Trophoblast cell (in vitro differentiated cells and primary cell): ENCODE data around the gene HEXD.

Experiments
- DNase-seq, 2 donors: peaks; one replicate each; pipeline ENCODE4 v3.0.0-alpha.2; 2016
- H2AFZ ChIP-seq: 2 replicates; pipeline ENCODE4 v1.6.1; 2013; ENCODE audit warnings: low read length, moderate library complexity, mild to moderate bottlenecking; ENCODE audit not compliant: insufficient read depth, poor library complexity
- H2AK5ac ChIP-seq: 2 replicates; pipeline ENCODE4 v1.6.1; 2013; ENCODE audit warnings: mild to moderate bottlenecking, low read length
- H2BK120ac ChIP-seq: 2 replicates; pipeline ENCODE4 v1.6.1; 2013; ENCODE audit warnings: low read length, mild to moderate bottlenecking, moderate library complexity; ENCODE audit not compliant: insufficient read depth, poor library complexity
- H2BK12ac ChIP-seq: 2 replicates; pipeline ENCODE4 v1.6.1; 2013; ENCODE audit warnings: mild to moderate bottlenecking, low read length, moderate library complexity
- H2BK5ac ChIP-seq: 2 replicates; pipeline ENCODE4 v1.6.1; 2013; ENCODE audit warnings: low read length, low read depth, moderate library complexity, mild to moderate bottlenecking; ENCODE audit not compliant: poor library complexity
- H3K14ac ChIP-seq: 2 replicates; pipeline ENCODE4 v1.6.1; 2013; ENCODE audit warnings: mild to moderate bottlenecking, low read length
- H3K18ac ChIP-seq: 2 replicates; pipeline ENCODE4 v1.6.1; 2013; ENCODE audit warnings: mild to moderate bottlenecking, low read length
- H3K23ac ChIP-seq: 2 replicates; pipeline ENCODE4 v1.6.1; 2013; ENCODE audit warnings: low read length
- H3K27ac ChIP-seq: 2 replicates; pipeline ENCODE4 v1.5.1; 2013; ENCODE audit warnings: low read depth, mild to moderate bottlenecking, inconsistent platforms, low read length, moderate library complexity
- H3K27me3 ChIP-seq: 2 replicates; pipeline ENCODE4 v1.6.1; 2013; ENCODE audit warnings: inconsistent platforms, mild to moderate bottlenecking, low read length, moderate library complexity; ENCODE audit not compliant: insufficient read depth
- H3K36me3 ChIP-seq, 2 experiments: 1 replicate in 1 of 2; 2 replicates in 1 of 2; pipeline ENCODE4 v1.6.1; 2013; ENCODE audit warnings: low read length in 2 of 2, mild to moderate bottlenecking in 2 of 2, moderate library complexity in 1 of 2; ENCODE audit not compliant: insufficient read depth in 2 of 2, control insufficient read depth in 1 of 2
- H3K4ac ChIP-seq: 2 replicates; pipeline ENCODE4 v1.6.1; 2013; ENCODE audit warnings: low read depth, mild to moderate bottlenecking, low read length, moderate library complexity
- H3K4me1 ChIP-seq, 2 experiments: 1 replicate in 1 of 2; 2 replicates in 1 of 2; pipeline ENCODE4 v1.6.1; 2013; ENCODE audit warnings: low read length in 2 of 2, mild to moderate bottlenecking in 2 of 2, moderate library complexity in 1 of 2; ENCODE audit not compliant: insufficient read depth in 2 of 2, control insufficient read depth in 1 of 2
- H3K4me2 ChIP-seq: 2 replicates; pipeline ENCODE4 v1.6.1; 2013; ENCODE audit warnings: inconsistent platforms, mild to moderate bottlenecking, low read length, moderate library complexity
- H3K4me3 ChIP-seq: 2 replicates; pipeline ENCODE4 v1.5.1; 2013; ENCODE audit warnings: mild to moderate bottlenecking, low read depth, low read length, inconsistent platforms
- H3K79me1 ChIP-seq: one replicate; pipeline ENCODE4 v1.6.1; 2013; ENCODE audit warnings: low read length
- H3K79me2 ChIP-seq: 2 replicates; pipeline ENCODE4 v1.6.1; 2013; ENCODE audit warnings: low read length, mild to moderate bottlenecking; ENCODE audit not compliant: control insufficient read depth, insufficient read depth, poor library complexity
- H3K9ac ChIP-seq: 2 replicates; pipeline ENCODE4 v1.6.1; 2013; ENCODE audit warnings: mild to moderate bottlenecking, low read length
- H3K9me3 ChIP-seq: 2 replicates; pipeline ENCODE4 v1.6.1; 2013; ENCODE audit warnings: low read depth, mild to moderate bottlenecking, control low read depth, inconsistent platforms, low read length; ENCODE audit not compliant: insufficient read depth
- H4K12ac ChIP-seq: 2 replicates; pipeline ENCODE4 v1.6.1; 2013; ENCODE audit warnings: low read depth, mild to moderate bottlenecking, low read length, moderate library complexity
- H4K8ac ChIP-seq: 2 replicates; pipeline ENCODE4 v1.6.1; 2013; ENCODE audit warnings: low read depth, mild to moderate bottlenecking, low read length, moderate library complexity
- H4K91ac ChIP-seq: one replicate; pipeline ENCODE4 v1.6.1; 2013; ENCODE audit warnings: low read depth, mild to moderate bottlenecking, low read length, moderate library complexity
- WGBS: extraction: QIAGEN DNeasy Blood & Tissue Kit; methylation state at CpG from one replicate; pipeline ENCODE4 v1.1.7; 2013; ENCODE audit warnings: missing lambda C conversion rate; ENCODE audit not compliant: insufficient read length, insufficient coverage; ENCODE audit errors: extremely low coverage; 5-methylcytosine and 5-hydroxymethylcytosine counted together

Gene HEXD

DNA sequence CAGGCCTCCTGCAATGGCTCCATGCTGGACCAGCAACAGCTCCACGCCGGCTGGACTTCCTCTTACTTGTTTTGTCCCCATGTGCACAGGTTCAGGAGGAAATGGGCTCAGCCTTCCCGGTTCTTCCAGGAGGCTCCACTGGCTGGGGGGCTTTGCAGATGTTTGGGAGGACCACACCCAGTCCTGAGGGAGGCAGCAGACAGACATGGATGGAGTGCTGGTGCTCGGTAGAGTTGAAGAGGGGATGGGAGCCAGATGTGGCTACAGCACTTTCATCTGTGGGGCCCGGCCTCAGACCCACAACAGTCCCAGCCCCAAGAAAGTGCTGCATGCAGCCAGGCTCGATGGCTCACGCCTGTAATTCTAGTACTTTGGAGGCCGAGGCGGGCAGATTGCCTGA, 62.2 kb downstream of the HEXD start:
- H3K18ac ChIP-seq, result no peak overlapping the region
- no peaks in the 10 kb centered on the region for H3K4me1 ChIP-seq
- H3K36me3 ChIP-seq, result peaks cover 50 to 62% of the 10 kb centered on the region in 2 experiments
- no peak overlapping the region for H3K23ac ChIP-seq
- H2AK5ac ChIP-seq, result no peak overlapping the region
- H3K79me1 ChIP-seq, result no peaks in the 10 kb centered on the region
- H3K79me2 ChIP-seq, result no peaks in the 10 kb centered on the region
- H3K9me3 ChIP-seq, result no peaks in the 10 kb centered on the region
- H3K4me2 ChIP-seq, result no peak overlapping the region
- no peak for DNase-seq
- H2BK12ac ChIP-seq, result no peak overlapping the region
- no peak overlapping the region for H4K91ac ChIP-seq
- H2BK5ac ChIP-seq, result no peak overlapping the region
- no peak overlapping the region for H2AFZ ChIP-seq
- H4K8ac ChIP-seq, result no peak overlapping the region
- WGBS, result no CpG with 5 or more reads among the region's 9 CpGs
- no peak overlapping the region for H3K27ac ChIP-seq
- no peak overlapping the region for H3K9ac ChIP-seq
- H3K14ac ChIP-seq, result no peak overlapping the region
- no peak overlapping the region for H3K4me3 ChIP-seq
- H2BK120ac ChIP-seq, result no peak overlapping the region
- no peaks in the 10 kb centered on the region for H3K27me3 ChIP-seq
- no peak overlapping the region for H3K4ac ChIP-seq
- no peak overlapping the region for H4K12ac ChIP-seq

DNA sequence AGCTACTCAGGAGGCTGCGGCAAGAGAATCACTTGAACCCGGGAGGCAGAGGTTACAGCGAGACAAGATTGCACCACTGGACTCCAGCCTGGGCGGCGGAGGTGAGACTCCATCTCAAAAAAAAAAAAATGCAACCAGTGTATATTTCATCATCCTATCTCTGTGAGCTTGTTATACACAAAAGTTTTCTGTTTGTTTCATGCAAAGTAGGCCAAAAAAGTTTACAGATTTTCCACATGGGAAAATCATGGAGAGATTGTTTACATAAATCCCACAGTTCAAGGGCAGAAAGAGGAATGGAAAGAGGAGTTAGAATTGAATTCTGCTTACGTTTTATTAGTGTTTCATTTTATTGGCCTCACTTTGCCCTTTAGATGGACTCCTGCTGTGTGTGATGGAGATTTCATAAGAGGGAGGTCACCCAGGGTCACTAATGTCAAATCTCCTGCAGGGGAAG, 65.1 kb downstream of the HEXD start:
- Histone ChIP-seq H4K91ac (no peak overlapping the region), H3K9me3 (no peaks in the 10 kb centered on the region), H3K18ac (no peak overlapping the region), H4K12ac (no peak overlapping the region), H2BK12ac (no peak overlapping the region), H3K14ac (no peak overlapping the region), H3K79me1 (no peaks in the 10 kb centered on the region), H3K4me1 (no peaks in the 10 kb centered on the region), H3K4me3 (no peak overlapping the region), H3K23ac (no peak overlapping the region), H3K4ac (no peak overlapping the region), H3K36me3 (peaks cover 61 to 65% of the 10 kb centered on the region in 2 experiments), H3K79me2 (no peaks in the 10 kb centered on the region), H3K4me2 (no peak overlapping the region), H3K27ac (no peak overlapping the region), H3K9ac (no peak overlapping the region), H2AFZ (no peak overlapping the region), H4K8ac (no peak overlapping the region), H2BK120ac (no peak overlapping the region), H3K27me3 (no peaks in the 10 kb centered on the region), H2AK5ac (no peak overlapping the region), H2BK5ac (no peak overlapping the region)
- no peak for DNase-seq
- no CpG with 5 or more reads among the region's 6 CpGs for WGBS

DNA sequence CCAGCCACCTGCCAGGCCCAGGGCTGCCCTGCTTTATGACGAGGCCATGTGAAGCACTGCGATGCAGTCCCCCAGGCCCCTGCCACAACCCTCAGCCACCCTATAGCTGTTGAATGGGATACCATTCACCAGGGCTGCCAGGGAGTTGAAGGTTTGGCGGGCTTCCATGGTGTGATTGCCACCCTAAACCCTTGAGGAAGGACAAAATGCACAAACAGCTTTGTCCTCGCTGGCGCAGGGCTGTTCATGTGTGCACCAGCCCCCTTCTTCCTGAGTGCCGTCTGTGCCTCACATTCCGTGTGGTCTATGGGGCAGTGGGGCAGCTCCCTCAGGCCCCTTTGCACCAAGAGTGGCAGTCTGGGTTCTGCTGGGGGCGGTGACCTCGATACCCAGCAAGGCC, 65.7 kb downstream of the HEXD start:
- Histone ChIP-seq H3K4me2 (no peak overlapping the region), H2AFZ (no peak overlapping the region), H3K27me3 (no peaks in the 10 kb centered on the region), H3K23ac (no peak overlapping the region), H4K91ac (no peak overlapping the region), H3K79me2 (no peaks in the 10 kb centered on the region), H4K8ac (no peak overlapping the region), H3K14ac (no peak overlapping the region), H3K18ac (no peak overlapping the region), H2BK120ac (no peak overlapping the region), H3K79me1 (no peaks in the 10 kb centered on the region), H2BK12ac (no peak overlapping the region), H3K4me1 (no peaks in the 10 kb centered on the region), H3K4ac (no peak overlapping the region), H3K36me3 (peaks cover 56 to 60% of the 10 kb centered on the region in 2 experiments), H3K9ac (no peak overlapping the region), H3K27ac (no peak overlapping the region), H2AK5ac (no peak overlapping the region), H3K4me3 (no peak overlapping the region), H3K9me3 (no peaks in the 10 kb centered on the region), H4K12ac (no peak overlapping the region), H2BK5ac (no peak overlapping the region)
- WGBS, result no CpG with 5 or more reads among the region's 9 CpGs
- DNase-seq, result no peak

DNA sequence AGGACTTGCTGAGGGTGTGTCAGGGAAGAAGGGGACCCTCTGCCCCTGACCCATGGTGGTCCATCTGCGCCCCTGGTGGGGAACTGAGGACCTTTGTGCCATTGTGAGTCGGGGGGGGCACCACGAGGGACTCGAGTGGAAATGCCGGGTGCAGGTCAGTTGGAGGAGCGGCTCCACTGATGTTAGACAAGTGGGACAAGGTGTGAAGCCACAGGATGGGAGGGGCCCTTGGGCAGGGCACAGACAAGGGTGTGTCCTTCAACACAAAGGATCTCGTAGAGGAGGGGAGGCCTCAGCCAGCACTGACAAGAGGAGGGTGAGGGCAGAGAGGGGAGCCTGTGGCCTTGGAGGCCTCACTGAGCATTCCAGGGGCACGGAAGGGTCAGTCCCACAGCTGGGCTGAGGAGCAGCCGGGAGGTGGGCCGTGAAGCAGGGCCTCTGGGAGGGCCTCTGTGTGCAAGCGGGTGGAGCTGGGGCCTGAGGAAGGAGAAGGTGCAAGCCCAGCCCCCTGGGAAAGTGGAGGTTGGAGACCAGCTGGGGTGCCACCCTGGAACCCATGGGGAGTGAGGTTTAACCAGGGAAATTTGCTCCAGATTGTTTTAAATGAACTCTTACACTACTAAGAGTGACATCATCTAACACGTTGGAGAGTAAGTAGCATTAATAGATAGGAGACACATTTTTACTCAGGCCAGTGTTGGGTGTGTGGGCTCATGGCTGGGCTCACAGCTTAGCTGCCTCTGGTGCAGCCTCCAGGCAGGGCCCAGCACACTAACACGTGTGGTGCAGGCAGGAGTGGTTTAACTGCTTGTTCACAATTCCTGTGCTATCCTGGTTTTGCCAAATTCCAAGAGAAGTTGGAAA, 68.3 kb downstream of the HEXD start:
- no peak overlapping the region for H2AK5ac ChIP-seq
- WGBS, result no CpG with 5 or more reads among the region's 13 CpGs

More for the DNA sequence above, 68.3 kb downstream of the HEXD start:
- no peak overlapping the region for H3K23ac ChIP-seq
- no peak overlapping the region for H4K91ac ChIP-seq
- H4K8ac ChIP-seq, result no peak overlapping the region
- peaks cover 37 to 48% of the 10 kb centered on the region in 2 experiments for H3K36me3 ChIP-seq
- DNase-seq, result no peak
- no peak overlapping the region for H3K18ac ChIP-seq
- no peak overlapping the region for H2BK120ac ChIP-seq
- no peak overlapping the region for H3K4me2 ChIP-seq
- no peak overlapping the region for H3K27ac ChIP-seq
- H3K9me3 ChIP-seq, result no peaks in the 10 kb centered on the region
- H3K4me1 ChIP-seq, result no peaks in the 10 kb centered on the region
- no peak overlapping the region for H2BK12ac ChIP-seq
- no peaks in the 10 kb centered on the region for H3K27me3 ChIP-seq
- no peaks in the 10 kb centered on the region for H3K79me1 ChIP-seq
- no peak overlapping the region for H3K4ac ChIP-seq
- H3K9ac ChIP-seq, result no peak overlapping the region
- H3K79me2 ChIP-seq, result no peaks in the 10 kb centered on the region
- H4K12ac ChIP-seq, result no peak overlapping the region
- no peak overlapping the region for H2AFZ ChIP-seq
- H3K4me3 ChIP-seq, result no peak overlapping the region
- no peak overlapping the region for H3K14ac ChIP-seq
- no peak overlapping the region for H2BK5ac ChIP-seq
